HepG2 (cell line): ENCODE results near the gene TNS1. TPM values are rescaled to one million over a fixed set of nuclear protein-coding genes. Genes with fewer than 3 reads are reported as not detected.

Experiments used
- ATF7 ChIP-seq, 2 experiments: fragments of 450-650 bp in 1 of 2; sonication (generic) in 1 of 2; formaldehyde crosslinking in 1 of 2; IDR thresholded peaks; 2 replicates each; pipeline versions ENCODE4 v1.4.0 to v1.6.1; 2016 to 2020; ENCODE audit warnings: antibody characterized with exemption in 1 of 2, mild to moderate bottlenecking in 1 of 2, missing genetic modification reagents in 1 of 2
- CHD2 ChIP-seq: IDR thresholded peaks from 2 replicates; pipeline ENCODE4 v1.6.1; 2011; ENCODE audit warnings: low read depth, low read length, improper control_type of control experiment
- ELF1 ChIP-seq: sonication (generic); formaldehyde crosslinking; IDR thresholded peaks from 2 replicates; pipeline ENCODE4 v1.4.0; 2020; ENCODE audit warnings: missing genetic modification reagents
- GFI1 ChIP-seq: sonication (generic); formaldehyde crosslinking; IDR thresholded peaks from 2 replicates; pipeline ENCODE4 v1.5.0; 2020; ENCODE audit warnings: missing genetic modification reagents, mild to moderate bottlenecking, borderline replicate concordance
- NCOA2 ChIP-seq: sonication (generic); formaldehyde crosslinking; IDR thresholded peaks from 2 replicates; pipeline ENCODE4 v1.8.0; 2022; ENCODE audit warnings: inconsistent platforms
- SRSF4 ChIP-seq: fragments of 200-400 bp; formaldehyde crosslinking; IDR thresholded peaks from one replicate; pipeline ENCODE4 v1.6.1; 2018; ENCODE audit warnings: mild to moderate bottlenecking, low read depth, low read length, moderate library complexity; ENCODE audit not compliant: poor library complexity, severe bottlenecking
- ZBTB10 ChIP-seq: sonication (generic); formaldehyde crosslinking; IDR thresholded peaks from 2 replicates; pipeline ENCODE4 v1.4.0; 2020; ENCODE audit warnings: missing genetic modification reagents, borderline replicate concordance
- ZMYM2 ChIP-seq: sonication (generic); formaldehyde crosslinking; IDR thresholded peaks from 2 replicates; pipeline ENCODE4 v1.8.0; 2022; ENCODE audit warnings: mild to moderate bottlenecking, missing genetic modification reagents
- ZNF160 ChIP-seq: sonication (generic); formaldehyde crosslinking; IDR thresholded peaks from 2 replicates; pipeline ENCODE4 v1.8.0; 2022; ENCODE audit warnings: mild to moderate bottlenecking, inconsistent platforms, missing genetic modification reagents
- ZNF230 ChIP-seq: sonication (generic); formaldehyde crosslinking; IDR thresholded peaks from 2 replicates; pipeline ENCODE4 v1.4.0; 2020; ENCODE audit warnings: mild to moderate bottlenecking, missing genetic modification reagents
- ZNF451 ChIP-seq: sonication (generic); formaldehyde crosslinking; IDR thresholded peaks from 2 replicates; pipeline ENCODE4 v1.5.0; 2020; ENCODE audit warnings: mild to moderate bottlenecking, missing genetic modification reagents
- ZNF563 ChIP-seq: sonication (generic); formaldehyde crosslinking; IDR thresholded peaks from 2 replicates; pipeline ENCODE4 v1.8.0; 2022; ENCODE audit warnings: mild to moderate bottlenecking, moderate library complexity, missing genetic modification reagents
- ZNF569 ChIP-seq: sonication (generic); formaldehyde crosslinking; IDR thresholded peaks from 2 replicates; pipeline ENCODE4 v1.5.0; 2020; ENCODE audit warnings: mild to moderate bottlenecking, missing genetic modification reagents, moderate library complexity, borderline replicate concordance
- ZNF646 ChIP-seq: sonication (generic); formaldehyde crosslinking; IDR thresholded peaks from 2 replicates; pipeline ENCODE4 v1.9.0; 2021; ENCODE audit warnings: mild to moderate bottlenecking, missing genetic modification reagents
- polyA plus RNA-seq, 8 experiments: library from polyadenylated mRNA; depleted of rRNA in 3 of 8; stranded (reverse) in 7 of 8; unstranded in 1 of 8; fragments of >200 nt; fragmentation: Illumina TruSeq in 4 of 8; extraction: Trizol in 4 of 8; gene quantifications; 2 replicates each; pipeline versions ENCODE4 v1.2.1 to v1.2.3, GENCODE V29; 2011 to 2016; ENCODE audit warnings: low read depth in 4 of 8, missing spikeins in 1 of 8, mixed read lengths in 1 of 8; ENCODE audit not compliant: insufficient read depth in 1 of 8
- total RNA-seq, 5 experiments: library from RNA; depleted of rRNA; stranded (reverse); fragments of >200 nt; fragmentation: Illumina TruSeq; extraction: Trizol; gene quantifications; 2 replicates each; pipeline ENCODE4 v1.2.3, GENCODE V29; 2016; ENCODE audit warnings: low read depth in 1 of 5
- TF ChIP-seq, protein P1 (sequence below): sonication (generic); formaldehyde crosslinking; IDR thresholded peaks from 2 replicates; pipeline ENCODE4 v1.4.0; 2020; ENCODE audit warnings: missing genetic modification reagents, mild to moderate bottlenecking, borderline replicate concordance

Gene TNS1
- total and polyA plus RNA-seq, 2 of the 13 experiments (the other 11 are each of a cell fraction or from before 2014, with no cell fraction given): 1.9 to 118 TPM

DNA sequence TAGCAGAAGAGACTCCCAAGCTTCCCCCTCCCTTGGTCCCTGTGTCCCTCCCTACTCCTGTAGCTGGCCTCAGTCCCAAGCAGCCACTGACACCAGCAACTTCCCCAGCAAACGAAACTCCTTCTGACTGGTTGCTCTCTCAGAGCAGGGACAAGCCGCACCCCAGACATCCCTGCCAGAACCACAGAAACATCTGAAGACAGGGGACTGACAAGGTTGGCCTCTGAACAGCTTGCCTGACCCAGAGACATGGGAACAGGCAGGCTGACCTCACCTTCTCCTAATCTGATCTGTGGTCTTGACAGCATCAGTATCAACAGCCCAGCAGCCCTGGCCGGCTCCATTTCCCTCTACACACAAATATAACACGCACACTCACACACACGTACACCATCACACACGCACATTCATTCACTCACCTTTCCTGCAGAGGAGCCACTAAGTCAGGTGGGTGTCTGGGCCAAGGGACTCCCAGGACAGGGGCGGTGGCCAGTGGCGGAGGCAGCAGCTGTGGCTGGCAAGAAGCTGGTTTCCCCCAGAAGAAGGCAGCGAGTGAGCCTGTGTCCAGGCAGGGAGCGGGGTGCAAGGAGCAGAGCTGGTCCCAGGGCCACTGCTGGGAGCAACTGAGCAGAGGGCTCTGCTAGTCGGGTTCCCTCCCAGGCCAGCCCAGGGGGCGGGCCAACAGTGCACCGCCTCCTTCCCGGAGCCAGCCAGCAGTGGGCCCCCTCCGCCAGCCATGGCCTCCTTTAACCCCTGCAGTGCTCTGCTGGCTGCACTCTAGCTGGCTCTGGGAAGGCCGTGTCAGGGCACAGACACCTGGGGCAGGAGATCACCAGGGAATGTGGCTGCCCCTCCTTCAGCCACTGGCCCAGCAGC, 59.1 kb downstream of the TNS1 start (continued):
- TF ChIP-seq ELF1: 0 out of 2 replicates have a peak, but pooled peaks have one; percentile 28
- TF ChIP-seq ZNF160 (CRISPR knock-in tag): peak; percentile 75; the same call in 1 of the 2 replicates
- TF ChIP-seq ZNF230 (CRISPR knock-in tag): no peak
- TF ChIP-seq ZBTB10 (CRISPR knock-in tag): no peak
- no peak for TF ChIP-seq SRSF4
- peak; percentile 37; the same call in 1 of the 2 replicates for TF ChIP-seq GFI1 (CRISPR knock-in tag)
- peak; percentile 74 for TF ChIP-seq ZNF451
- no peak for TF ChIP-seq ZMYM2 (CRISPR knock-in tag)
- peak; percentile 32; the same call in 1 of the 2 replicates for TF ChIP-seq NCOA2 (CRISPR knock-in tag)
- TF ChIP-seq ZNF563 (CRISPR knock-in tag): 0 out of 2 replicates have a peak, but pooled peaks have one; percentile 26
- peak; percentile 71; the same call in 1 of the 2 replicates for TF ChIP-seq ZNF646 (CRISPR knock-in tag)
- TF ChIP-seq CHD2: no peak
- no peak for TF ChIP-seq ZNF569 (CRISPR knock-in tag)
- TF ChIP-seq ATF7 (IDR thresholded peaks at IDR 0.05): no peak
- no peak for TF ChIP-seq ATF7 (CRISPR knock-in tag; IDR thresholded peaks at IDR 0.05)
- TF ChIP-seq, protein P1, sequence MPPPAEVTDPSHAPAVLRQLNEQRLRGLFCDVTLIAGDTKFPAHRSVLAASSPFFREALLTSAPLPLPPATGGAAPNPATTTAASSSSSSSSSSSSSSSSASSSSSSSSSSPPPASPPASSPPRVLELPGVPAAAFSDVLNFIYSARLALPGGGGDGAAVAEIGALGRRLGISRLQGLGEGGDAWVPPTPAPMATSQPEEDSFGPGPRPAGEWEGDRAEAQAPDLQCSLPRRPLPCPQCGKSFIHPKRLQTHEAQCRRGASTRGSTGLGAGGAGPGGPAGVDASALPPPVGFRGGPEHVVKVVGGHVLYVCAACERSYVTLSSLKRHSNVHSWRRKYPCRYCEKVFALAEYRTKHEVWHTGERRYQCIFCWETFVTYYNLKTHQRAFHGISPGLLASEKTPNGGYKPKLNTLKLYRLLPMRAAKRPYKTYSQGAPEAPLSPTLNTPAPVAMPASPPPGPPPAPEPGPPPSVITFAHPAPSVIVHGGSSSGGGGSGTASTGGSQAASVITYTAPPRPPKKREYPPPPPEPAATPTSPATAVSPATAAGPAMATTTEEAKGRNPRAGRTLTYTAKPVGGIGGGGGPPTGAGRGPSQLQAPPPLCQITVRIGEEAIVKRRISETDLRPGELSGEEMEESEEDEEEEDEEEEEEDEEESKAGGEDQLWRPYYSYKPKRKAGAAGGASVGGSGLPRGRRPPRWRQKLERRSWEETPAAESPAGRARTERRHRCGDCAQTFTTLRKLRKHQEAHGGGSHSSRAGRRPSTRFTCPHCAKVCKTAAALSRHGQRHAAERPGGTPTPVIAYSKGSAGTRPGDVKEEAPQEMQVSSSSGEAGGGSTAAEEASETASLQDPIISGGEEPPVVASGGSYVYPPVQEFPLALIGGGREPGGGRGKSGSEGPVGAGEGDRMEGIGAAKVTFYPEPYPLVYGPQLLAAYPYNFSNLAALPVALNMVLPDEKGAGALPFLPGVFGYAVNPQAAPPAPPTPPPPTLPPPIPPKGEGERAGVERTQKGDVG (CRISPR knock-in tag): 0 out of 2 replicates have a peak, but pooled peaks have one; percentile 21
